ENCODE results near the gene FOXP1. TPM values are rescaled to one million over a fixed set of nuclear protein-coding genes. Genes with fewer than 3 reads are reported as not detected.
"Not testable (repeated sequence)": the region's sequence is repeated elsewhere in the genome, so short reads cannot be mapped to it uniquely, and the experiment has no call there.

Gene FOXP1
- total RNA-seq, 1 donor from 2014 or later, result 26.1 TPM

DNA sequence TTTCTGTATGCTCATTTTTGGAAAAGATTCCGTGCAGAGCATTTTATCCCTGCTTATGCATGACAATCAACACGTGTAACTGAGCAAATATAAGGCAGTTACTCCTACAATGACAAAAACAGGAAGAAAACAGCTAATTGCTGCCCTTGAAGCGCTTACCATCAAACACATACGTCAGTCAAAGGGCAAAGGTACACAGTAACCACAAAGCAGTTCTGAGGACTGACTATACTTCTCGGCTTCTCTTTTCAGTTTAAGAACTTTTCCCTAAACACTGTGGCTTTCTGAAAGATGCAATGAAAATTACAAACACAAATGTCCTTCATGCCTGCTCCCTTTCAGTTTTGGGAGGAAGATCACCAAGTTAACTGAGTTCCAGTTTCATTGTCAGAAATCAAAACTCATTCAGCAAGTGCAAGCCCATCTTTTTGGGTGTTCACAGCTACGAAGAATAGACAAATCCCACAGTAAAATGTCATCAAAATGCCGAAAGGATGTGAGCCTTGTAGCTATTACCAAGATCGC lies 602.8 kb downstream of the FOXP1 start:
- ATAC-seq (no peak), DNase-seq (ENCODE audit: low spot score) (no peak)

DNA sequence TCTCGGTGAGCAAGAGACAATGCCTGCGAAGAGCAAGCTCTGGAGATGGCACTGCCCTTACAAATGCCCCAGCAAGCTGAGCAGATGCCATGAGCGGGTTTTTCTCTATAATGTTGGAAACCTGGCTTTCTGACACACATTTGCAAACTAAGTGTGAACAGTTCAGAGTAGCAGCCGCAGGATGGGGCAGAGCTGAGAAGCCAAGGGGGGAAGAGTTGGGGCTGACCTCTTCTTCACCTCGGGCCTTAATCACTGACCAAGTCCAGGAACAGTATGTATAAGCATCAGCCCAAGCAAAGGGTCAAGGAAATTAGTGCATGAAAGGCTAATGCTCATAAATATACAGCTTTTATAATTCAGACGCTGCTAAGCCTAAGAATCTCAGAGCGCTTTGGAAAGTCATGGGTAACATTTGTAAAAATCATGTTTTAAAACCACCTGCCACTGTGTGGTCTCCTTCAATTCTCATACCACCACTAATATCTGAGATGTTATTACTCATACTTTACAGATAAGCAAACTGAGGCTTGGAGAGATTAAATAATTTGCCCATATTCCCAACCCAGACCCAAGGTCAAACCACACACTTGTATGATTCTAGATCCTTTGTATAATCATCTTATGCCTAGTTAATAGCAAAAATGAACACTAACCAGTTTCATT lies 603.4 kb downstream of the FOXP1 start:
- ATAC-seq (no peak), DNase-seq (ENCODE audit: low spot score) (no peak)

DNA sequence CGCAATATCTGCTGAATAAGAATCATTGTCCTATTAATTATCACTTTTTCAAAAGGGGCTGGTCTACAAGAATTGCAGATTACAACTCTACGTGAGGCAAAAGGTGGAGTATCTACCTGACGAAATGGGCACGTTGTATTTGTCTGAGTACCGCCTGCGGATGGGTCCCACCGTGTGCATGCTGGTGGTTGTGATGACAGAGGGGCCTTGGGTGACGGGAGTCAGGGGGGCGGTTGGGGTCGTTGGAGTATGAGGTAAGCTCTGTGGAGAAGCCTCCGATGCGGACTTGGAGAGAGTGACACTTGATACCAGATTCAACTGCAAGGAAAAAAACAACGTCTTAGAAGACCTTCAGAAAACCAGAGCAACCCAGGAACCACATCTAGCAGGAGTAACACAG lies 605.8 kb downstream of the FOXP1 start:
- DNase-seq (ENCODE audit: low spot score), result no peak
- ATAC-seq, result no peak

DNA sequence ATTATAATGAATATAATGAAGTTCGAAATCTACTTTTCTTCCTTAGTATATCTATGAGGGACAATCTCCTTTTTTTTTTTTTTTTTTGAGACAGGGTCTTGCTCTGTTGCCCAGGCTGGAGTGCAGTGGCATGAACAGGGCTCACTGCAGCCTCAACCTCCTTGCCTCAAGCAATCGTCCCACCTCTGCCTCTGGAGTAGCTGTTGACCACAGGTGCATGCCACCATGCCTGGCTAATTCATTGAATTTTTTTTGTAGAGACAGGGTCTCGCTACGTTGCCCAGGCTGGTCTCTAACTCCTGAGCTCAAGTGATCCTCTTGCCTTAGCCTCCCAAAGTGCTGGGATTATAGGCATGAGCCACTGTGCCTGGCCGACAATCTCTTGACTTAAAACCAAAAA lies 607.5 kb downstream of the FOXP1 start:
- ATAC-seq; DNase-seq (ENCODE audit: low spot score): not testable (repeated sequence)

DNA sequence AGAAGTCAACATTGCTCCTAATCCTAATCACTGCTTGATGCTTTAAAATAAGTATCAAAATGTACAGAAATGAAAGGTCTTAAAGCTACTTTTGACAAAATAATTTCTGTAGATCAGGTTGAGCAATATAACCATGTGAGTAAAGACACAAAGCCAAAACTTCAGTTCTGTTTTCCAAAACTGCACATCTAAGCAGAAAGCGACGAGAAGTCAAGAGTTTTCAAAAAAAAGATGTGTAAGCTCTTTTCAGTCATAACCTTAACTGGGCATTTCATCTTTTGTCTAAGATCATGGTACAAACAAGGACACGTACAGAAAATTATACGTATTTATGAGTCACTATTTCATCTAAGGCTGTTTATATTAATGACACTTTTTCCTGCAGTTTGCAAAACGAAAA lies 608.8 kb downstream of the FOXP1 start:
- ATAC-seq (no peak), DNase-seq (ENCODE audit: low spot score) (no peak)

DNA sequence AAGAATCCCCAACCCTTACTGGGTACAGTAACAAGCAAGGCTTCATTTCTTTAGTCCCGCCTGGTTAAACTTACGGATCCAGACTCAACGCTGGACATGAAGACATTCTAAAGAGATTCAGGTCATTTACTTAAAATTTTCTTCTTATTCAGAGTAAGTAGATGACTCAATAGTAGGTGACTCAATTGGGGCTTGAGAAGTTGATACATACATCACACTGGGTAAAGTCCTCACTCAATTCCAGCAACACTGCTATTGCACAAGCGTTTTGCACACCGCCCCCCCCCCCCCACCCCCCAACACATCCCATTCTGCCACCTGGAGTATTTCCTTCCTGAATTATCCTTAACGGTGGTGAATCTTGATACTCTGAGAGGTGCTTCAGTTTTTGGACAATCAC lies 610.0 kb downstream of the FOXP1 start:
- ATAC-seq (no peak), DNase-seq (ENCODE audit: low spot score) (no peak)

DNA sequence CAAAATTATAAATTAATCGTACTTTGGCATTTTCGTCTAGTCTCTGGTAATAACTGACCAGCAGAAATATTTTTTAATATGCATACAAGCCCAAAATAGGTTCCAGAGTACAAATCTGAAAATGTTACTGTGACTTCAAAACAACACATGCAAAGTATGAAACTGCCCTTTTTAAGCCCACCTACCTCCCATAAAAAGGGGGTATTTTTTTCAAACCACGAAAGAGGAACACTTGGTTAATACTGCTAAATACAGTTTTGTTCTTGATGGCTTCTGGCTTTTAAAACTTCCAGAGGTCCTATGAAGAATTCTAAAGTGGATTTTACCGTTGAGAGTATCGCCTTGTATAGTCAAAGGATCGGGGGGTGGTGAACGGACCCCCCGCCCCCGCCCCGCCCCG lies 610.7 kb downstream of the FOXP1 start:
- DNase-seq (ENCODE audit: low spot score) (no peak), ATAC-seq (no peak)

DNA sequence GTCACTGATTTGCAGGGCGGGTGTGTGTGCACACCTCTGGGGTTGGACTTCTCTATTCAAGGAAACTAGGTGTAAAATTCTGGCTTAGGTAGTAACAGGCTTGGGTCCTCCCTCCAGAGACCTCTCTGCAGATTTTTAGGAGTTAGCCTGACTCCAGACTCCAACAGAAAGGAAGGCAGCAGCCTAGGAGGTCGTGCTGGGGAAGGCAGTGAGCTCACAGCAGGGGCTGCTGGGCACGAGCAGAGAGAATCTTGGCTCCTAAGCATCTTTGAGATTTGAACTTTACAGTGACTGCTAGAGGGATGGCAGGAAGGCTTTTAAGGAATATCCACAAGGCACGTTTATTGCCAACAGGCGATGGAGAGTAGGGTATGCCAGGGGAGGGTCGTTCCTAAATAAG lies 612.6 kb downstream of the FOXP1 start:
- ATAC-seq, result no peak
- DNase-seq (ENCODE audit: low spot score), result no peak

DNA sequence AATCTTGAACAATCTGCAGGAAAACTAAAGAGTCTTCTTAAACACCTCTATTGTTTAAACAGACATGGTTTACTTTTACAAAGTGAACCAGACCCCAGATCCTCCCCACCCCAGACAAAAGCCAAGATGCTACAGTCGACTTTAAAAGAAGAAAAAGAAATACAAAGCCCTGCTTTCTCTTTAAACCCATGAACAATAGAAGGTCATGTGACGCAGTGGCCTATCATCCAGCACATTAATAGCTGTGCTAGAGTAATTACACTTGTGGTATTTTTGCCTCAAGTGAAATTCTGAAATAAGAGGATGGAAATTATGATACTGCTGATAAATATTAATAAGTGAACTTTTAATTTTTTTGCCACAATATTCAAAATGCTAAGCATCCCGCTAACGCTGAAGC lies 613.4 kb downstream of the FOXP1 start:
- DNase-seq (ENCODE audit: low spot score) (no peak), ATAC-seq (no peak)

DNA sequence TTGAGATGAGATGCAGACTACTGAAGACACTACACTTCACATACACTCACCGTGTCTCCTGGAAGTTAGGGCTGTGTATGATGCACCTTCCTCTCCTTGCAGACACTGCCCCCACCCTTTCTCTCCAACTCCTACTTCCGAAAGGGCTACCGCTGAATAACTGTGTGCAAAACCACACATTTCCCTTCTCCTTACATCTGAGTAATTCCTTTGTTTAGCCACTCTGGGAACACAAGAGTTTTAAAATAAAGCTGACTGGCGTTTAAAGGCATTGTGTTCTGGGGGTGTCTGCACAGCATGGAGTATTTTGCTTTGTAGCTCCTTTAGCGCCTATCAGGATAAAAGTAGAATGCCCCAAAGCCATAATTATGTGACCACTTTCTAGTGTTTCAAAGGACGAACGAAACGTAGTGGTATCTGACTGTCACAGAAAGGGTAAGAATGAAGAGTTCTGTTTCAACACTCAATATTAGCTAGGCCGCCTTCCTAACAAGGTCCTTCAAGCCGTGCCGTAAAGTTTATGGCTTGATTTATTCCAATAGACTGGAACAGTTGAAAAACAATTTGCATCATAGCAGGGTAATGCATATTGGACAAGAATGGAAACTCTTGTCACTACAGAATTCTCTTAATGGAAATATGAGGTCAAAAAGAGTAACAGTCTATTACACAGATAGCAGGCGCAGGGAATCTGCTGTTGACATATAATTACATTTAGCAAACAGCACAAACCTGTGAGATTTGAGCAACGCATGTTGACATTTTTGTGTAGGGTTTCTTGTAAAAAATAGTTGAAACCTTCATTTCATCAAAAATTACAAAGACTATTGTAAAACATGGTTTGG lies 619.9 kb downstream of the FOXP1 start:
- ATAC-seq, result no peak
- no peak for DNase-seq (ENCODE audit: low spot score)

DNA sequence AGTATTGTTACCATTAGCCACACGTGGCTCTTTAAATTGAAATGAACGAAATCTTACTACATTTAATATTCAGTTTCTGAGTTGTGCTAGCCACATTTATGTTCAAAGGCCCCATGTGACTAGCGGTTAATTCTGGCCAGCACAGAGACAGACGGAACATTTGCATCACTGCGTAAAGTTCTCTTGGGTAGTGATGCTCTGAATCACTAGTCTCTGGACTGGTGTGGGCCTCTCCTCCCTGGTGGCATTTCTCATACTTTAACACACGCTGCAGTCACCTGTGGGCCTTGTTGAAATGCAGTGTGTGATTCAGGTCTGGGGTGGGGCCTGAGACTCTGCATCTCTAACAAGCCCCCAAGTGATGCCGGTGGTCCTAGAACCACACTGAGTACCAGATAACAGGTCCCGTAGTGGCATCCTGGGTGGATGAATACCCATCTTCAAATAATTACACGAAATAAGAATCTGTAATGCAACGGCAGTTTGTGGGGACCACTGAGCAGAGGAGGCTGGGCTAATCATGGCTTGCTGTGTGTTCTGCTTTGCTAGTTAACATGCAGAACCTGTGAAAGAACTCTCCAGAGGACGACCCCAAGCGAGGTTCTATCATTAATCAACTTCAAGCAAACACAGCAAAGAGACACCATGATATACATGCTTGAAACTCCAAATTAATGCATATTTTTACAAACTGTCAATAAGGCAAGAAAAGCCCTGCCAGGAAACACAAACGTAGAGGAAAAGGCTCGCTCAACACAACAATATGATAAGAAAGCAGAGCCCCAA lies 623.8 kb downstream of the FOXP1 start:
- DNase-seq (ENCODE audit: low spot score) (no peak), ATAC-seq (no peak)

DNA sequence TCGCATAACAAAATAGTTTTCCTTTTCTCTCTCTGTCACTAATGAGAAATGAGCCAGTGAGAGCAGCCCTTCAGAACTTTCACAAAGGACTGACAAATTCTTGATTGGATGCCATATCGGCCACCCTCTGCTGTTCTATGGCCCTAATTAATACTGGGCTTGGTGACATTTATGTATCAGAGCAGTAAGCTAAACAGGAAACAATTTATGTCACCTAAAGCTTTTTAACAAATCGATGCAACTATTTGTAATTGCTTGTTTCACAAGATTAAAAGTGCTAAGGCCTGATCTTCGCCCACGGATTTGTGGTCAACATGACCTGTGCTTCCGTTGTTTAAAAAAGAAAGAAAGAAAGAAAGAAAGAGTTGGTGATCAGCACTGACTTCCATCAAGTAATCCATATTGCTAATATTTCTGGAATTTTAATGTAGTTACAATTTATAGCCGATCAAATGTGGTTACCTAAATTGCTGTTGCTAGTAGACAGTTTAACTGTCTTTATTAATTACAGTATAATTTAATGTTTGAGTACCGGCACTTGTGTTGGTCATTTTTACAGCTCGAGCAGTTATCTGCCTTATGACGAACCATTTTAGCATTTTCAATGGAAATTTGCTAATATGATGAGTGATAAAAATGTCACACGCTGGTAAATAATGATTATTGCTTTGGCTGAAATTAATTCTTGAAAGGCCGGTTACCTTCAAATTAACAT lies 631.3 kb downstream of the FOXP1 start:
- DNase-seq (ENCODE audit: low spot score), result no peak
- ATAC-seq, result no peak

DNA sequence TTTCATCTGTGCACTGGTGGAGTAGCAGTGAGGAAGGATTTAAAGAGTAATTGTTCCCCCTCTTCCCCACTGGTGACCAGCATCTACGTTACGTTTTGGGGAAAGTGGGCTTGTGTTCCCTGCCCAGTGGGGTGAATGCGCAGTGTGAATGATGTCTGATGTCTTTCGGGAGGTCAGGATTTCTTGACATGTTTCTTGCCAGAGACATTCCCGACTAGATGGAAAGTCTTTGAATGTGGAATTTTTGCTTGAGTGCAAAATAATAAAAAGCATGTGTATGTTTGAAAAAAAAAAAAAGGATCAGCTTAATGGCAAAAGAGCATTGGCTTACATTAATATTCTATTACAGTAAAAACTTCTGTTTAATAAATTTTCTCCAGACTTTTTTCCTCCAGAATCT lies 632.2 kb downstream of the FOXP1 start:
- ATAC-seq, result no peak

DNA sequence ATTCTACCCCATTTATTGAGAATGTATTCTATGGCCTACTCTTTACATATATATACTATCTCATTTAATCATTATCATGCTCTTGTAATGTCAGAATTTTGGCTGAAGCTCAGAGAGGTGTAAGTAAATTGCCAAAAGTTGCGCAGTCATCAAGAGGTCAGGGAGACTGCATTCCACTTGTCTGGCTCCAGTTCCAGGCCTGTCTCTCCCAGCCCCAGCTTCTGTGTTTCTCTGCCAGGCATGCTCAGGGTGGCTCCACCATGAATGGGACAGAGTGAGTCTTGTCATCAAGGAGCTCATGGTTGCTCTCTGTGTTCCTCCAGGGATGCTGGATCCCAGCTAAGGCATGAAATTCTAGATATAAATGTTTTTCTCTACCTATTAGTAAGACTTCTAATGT lies 635.9 kb downstream of the FOXP1 start:
- ATAC-seq (no peak), DNase-seq (ENCODE audit: low spot score) (no peak)

More for the DNA sequence above, 632.2 kb downstream of the FOXP1 start:
- no peak for DNase-seq (ENCODE audit: low spot score)

DNA sequence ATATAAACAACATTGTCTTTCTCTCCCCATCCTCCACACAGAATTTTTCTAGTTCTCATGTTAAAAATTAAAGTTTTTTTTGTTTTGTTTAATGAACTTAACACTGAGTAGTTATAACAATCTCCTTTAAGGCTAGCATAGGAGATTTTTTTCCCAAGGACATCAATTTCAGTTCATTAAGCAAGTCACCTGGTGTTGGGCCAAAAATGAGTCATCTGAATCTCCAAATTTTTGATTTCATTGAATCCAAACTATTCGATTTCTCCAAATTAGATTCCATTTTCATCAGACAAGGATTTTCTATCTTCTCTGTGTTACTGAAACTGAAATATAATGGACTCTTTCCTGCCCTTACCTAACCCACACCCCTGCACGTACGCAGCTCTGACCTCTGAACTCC lies 639.6 kb downstream of the FOXP1 start:
- ATAC-seq (no peak), DNase-seq (ENCODE audit: low spot score) (no peak)

DNA sequence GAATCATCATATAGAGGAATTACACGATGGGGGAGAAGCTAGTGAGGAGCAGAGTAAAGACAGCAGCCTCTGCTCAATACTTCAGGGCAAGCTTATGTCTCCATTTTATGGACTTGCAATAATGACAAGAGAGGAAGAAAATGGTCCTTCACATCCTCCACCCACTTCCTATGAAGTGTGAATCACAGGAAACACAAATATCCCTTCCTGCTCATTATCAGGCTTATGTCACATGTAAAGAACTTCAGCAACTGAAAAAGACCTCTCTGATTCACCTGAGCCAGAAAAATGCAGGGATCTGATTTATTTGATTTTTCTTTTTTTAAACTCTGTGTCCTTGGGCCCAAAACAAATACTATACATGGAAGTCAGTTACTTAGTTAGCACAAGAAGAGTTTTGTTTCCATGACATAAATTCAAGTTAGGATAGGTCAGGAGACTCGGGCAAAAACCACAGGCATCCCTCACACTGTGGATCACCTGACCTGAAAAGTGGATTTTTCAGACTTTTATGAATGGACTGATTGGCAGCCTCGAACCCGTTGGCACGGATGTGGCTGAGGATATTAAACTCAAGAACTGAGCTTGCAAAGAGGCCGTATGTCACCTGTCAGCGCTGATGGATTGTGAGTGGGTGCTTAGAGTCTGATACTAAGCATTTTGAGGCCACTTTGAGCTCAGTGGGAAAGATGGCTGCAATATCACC lies 650.3 kb downstream of the FOXP1 start:
- DNase-seq (ENCODE audit: low spot score), result no peak
- ATAC-seq, result no peak

DNA sequence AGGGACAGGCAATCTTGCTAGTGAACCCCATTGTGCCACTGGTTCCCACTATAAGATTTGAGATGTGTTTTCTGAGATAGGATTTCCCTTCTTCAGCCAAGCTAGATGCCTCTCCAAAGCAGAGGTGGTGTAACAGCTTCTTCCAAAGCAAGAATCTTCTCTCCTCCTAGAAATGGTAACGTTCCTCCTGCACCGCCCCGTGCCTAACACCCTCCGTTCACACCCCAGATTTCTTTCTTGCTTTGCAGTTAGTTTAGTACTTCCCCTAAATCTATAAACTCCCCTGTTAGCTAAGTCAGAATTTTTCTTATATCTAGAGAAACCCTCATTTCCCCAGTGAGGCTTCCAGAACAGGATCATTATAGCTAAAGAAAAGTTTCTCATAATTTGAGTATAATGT lies 653.5 kb downstream of the FOXP1 start:
- DNase-seq (ENCODE audit: low spot score), result no peak
- ATAC-seq, result no peak

DNA sequence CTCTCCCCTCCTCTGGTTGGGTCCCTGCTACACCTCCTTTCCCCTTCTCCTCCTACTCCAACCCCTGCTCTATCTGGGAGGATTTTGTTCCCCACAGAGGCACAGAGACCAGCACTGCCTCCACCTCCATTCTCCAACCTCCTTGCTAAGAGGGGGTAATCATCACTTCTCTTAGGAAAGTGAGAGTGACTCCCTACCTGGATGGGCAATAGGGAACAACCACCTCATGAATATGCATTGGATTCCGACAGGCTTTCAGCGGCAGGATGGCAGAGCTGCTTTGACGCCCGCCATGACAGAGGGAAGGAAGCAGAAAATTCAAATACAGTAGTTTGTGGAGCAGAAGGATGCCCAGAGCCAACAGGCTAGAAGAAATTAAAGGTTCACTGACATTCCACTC lies 656.3 kb downstream of the FOXP1 start:
- DNase-seq (ENCODE audit: low spot score) (no peak), ATAC-seq (no peak)

DNA sequence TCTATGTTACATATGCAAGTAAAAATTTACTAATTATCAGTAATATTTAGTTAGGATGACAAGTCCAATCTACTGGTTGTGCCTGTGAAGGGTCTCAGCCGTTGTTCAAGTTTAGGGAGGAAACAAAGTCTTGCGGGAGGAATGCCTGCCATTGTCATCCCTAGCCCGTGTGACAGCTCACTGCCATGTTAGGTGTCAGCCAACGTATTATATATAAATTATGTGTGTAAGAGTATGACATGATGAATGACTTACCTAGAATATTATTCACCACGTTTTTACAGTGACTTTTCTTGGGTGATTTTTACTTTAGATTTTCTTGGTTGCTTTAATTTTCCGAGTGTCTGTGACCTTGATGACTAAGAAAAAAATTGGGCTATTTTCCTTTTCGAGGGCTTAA lies 656.7 kb downstream of the FOXP1 start:
- DNase-seq (ENCODE audit: low spot score) (no peak), ATAC-seq (no peak)

DNA sequence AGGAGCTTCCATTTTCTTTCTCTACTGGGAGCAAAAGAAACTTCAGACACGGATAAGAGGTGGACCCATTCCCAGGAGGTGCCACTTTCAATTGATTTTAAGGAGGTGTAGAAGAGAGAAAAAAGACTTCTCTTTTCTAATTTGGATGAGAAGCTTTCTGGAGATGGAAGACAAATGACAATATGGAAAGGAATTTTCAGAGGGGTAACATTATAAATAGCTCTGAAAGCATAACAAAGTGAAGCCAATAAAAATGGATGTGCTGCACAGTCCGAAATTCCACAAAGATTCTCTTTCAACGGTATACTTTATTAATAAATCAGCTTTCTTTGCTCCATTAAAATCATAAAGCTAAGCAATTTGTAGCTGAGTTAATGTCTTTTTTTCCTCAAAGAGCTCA lies 663.9 kb downstream of the FOXP1 start:
- ATAC-seq (no peak), DNase-seq (ENCODE audit: low spot score) (no peak)
